ENCODE results near the gene RASSF5. TPM values are rescaled to one million over a fixed set of nuclear protein-coding genes. Genes with fewer than 3 reads are reported as not detected.

Gene RASSF5
- total RNA-seq, 1 experiment from 2014 or later: 12.4 TPM

DNA sequence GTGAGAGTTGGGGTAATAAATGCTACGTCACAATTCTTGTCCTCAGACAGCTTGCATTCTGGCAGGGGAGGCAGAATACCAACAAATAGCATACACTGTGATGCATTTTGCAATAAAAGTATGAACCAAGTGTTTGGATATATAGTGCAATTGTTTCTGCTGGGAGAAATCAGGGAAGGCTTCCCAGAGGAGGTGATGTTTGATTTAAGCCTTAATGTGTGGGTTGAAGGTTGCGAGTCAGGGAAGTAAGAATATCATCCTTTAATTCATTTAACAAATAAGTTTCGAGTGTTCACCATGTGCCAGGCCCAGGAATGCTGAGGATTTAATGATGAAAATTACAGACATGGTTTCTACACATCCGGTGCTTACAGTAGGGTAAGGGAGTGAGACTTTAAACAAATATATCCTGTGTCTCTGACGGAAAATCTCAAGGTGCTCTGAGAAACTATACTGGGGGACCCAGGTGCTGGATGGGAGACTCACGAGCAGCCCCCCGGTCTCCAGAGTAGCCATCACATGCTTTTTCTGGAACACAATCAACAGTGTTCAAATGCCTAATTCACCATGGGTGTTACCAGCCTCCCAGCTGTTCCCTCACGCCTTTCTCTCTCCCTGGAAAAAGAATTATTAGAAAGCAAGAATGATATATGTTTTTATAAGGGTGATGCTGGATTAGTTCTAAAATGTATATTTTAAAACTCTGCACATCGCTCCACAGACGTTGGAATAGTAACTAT, 31.7 kb downstream of the RASSF5 start:
- H3K9me3 ChIP-seq (ENCODE audit: insufficient read depth, low read depth): no peaks in the 10 kb centered on the region
- no peaks in the 10 kb centered on the region for H3K9me2 ChIP-seq (ENCODE audit: insufficient read depth)
- no peaks in the 10 kb centered on the region for H4K20me1 ChIP-seq (ENCODE audit: insufficient read depth)
- no peaks in the 10 kb centered on the region for H3K27me3 ChIP-seq (ENCODE audit: insufficient read depth, low read depth)
- no peak overlapping the region for H3K4me2 ChIP-seq
- no peak overlapping the region for H3K27ac ChIP-seq
- no peaks in the 10 kb centered on the region for H3K4me1 ChIP-seq (replicated peaks; ENCODE audit: insufficient read depth)
- no TSS peak for BruUV-seq (replicated peaks)
- intact Hi-C loops (cut with micrococcal nuclease; ENCODE audit: unreplicated experiment): no loop called here
- no peak overlapping the region for H3K4me3 ChIP-seq
- DNase-seq: no peak
- H3K36me3 ChIP-seq (ENCODE audit: low read depth): no peaks in the 10 kb centered on the region
- H3K79me2 ChIP-seq (ENCODE audit: low read depth): no peaks in the 10 kb centered on the region
- no peak overlapping the region for H2AFZ ChIP-seq
- ChIA-PET CTCF (no interaction called here), POLR2A (ENCODE audit: unreplicated experiment) (no interaction called here)
- no peak for TF ChIP-seq EZH2 (IDR thresholded peaks at IDR 0.05; ENCODE audit: low read depth)
- TF ChIP-seq, protein P1, sequence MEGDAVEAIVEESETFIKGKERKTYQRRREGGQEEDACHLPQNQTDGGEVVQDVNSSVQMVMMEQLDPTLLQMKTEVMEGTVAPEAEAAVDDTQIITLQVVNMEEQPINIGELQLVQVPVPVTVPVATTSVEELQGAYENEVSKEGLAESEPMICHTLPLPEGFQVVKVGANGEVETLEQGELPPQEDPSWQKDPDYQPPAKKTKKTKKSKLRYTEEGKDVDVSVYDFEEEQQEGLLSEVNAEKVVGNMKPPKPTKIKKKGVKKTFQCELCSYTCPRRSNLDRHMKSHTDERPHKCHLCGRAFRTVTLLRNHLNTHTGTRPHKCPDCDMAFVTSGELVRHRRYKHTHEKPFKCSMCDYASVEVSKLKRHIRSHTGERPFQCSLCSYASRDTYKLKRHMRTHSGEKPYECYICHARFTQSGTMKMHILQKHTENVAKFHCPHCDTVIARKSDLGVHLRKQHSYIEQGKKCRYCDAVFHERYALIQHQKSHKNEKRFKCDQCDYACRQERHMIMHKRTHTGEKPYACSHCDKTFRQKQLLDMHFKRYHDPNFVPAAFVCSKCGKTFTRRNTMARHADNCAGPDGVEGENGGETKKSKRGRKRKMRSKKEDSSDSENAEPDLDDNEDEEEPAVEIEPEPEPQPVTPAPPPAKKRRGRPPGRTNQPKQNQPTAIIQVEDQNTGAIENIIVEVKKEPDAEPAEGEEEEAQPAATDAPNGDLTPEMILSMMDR (conservative IDR thresholded peaks at IDR 0.05): no peak
- H3F3A ChIP-seq (ENCODE audit: insufficient read depth, low read depth): no peaks in the 10 kb centered on the region

DNA sequence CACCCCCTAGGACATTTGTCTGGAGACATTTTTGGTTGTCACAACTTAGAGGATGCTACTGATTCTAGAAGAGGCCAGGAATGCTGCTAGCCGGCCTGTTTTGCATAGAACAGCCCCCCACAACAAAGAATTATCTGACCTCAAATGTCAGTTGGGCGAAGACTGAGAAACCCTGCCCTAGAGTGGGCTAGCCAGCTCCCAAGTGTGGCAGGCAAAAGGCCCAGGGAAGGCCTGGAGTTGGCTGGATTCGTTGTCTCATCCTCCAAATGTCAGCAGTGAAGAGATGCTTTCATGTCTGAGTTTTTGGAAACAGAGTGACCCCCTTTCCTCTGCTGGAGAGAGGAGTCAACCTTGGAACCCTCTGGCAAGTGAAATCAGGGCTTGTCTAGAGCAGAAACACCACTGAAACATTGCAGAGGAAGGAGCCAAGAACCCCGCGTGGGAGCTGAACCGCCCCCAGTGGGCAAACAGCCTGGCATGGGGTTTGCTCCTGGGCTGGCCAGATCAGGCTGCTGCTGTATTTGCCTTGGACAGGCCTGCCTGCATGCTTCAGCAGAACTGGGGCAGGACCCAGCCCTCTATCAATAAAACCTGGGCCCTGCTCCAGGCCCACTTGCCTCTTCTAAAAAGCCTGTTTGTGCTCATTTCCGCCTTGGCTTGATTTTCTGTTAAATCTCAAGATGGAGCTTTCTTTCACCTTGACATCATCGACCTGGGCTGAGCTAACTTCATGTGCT, 32.9 kb downstream of the RASSF5 start:
- Histone ChIP-seq H4K20me1 (ENCODE audit: insufficient read depth) (no peaks in the 10 kb centered on the region), H3K4me3 (no peak overlapping the region), H3K79me2 (ENCODE audit: low read depth) (no peaks in the 10 kb centered on the region), H2AFZ (no peak overlapping the region), H3K36me3 (ENCODE audit: low read depth) (no peaks in the 10 kb centered on the region), H3K4me1 (replicated peaks; ENCODE audit: insufficient read depth) (no peaks in the 10 kb centered on the region), H3K27ac (no peak overlapping the region), H3K9me3 (ENCODE audit: insufficient read depth, low read depth) (no peaks in the 10 kb centered on the region), H3K27me3 (ENCODE audit: insufficient read depth, low read depth) (no peaks in the 10 kb centered on the region), H3K9me2 (ENCODE audit: insufficient read depth) (no peaks in the 10 kb centered on the region), H3F3A (ENCODE audit: insufficient read depth, low read depth) (no peaks in the 10 kb centered on the region), H3K4me2 (no peak overlapping the region)
- ChIA-PET POLR2A (ENCODE audit: unreplicated experiment) (interaction anchor here (0.6 kb wide), 1 partner anchor 388 kb away, joined by 4 read pairs; no protein-coding TSS in a partner anchor), CTCF (interaction anchor here (1.0 kb wide), 1 partner anchor 75 kb away, joined by 3 read pairs; no protein-coding TSS in a partner anchor)
- BruUV-seq (replicated peaks): no TSS peak
- intact Hi-C loops (cut with micrococcal nuclease; ENCODE audit: unreplicated experiment): loop anchor here (5.0 kb wide), 1 partner anchor 42 kb away; no protein-coding TSS in a partner anchor
- DNase-seq: no peak
- TF ChIP-seq, protein P1 (conservative IDR thresholded peaks at IDR 0.05): no peak
- no peak for TF ChIP-seq EZH2 (IDR thresholded peaks at IDR 0.05; ENCODE audit: low read depth)

DNA sequence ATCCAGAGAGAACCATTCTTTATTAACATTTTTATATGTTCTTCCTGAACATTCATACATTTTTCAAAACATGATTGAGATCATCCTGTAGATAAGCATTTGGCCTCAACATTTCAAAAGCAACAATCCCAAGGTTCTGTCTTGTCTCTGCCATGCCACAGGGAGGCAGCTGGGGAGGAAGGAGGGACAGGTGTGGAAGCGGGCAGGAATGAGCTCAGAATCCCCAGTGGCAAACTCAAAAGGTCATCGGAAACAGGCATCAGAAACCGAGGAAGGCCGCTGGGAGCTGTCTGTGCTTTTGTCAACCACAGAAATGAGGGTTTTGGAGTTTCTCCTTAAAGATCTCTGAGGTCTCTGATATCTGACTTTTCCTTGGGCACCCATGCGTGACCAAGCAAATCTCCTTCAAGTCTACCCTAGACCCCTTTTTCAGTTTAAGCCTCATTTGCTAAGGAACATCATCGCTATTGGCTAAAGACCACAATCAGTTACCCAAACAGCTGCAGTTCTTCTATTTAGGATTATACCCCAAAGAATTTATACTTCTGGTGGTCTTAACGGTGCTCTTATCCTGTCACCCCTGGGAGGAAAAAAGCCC, 34.0 kb downstream of the RASSF5 start:
- H3K27ac ChIP-seq: no peak overlapping the region
- H3K27me3 ChIP-seq (ENCODE audit: insufficient read depth, low read depth): no peaks in the 10 kb centered on the region
- no peak for DNase-seq
- no peaks in the 10 kb centered on the region for H3K9me3 ChIP-seq (ENCODE audit: insufficient read depth, low read depth)
- ChIA-PET CTCF (no interaction called here), POLR2A (ENCODE audit: unreplicated experiment) (no interaction called here)
- no TSS peak for BruUV-seq (replicated peaks)
- no peaks in the 10 kb centered on the region for H3K79me2 ChIP-seq (ENCODE audit: low read depth)
- no peaks in the 10 kb centered on the region for H3K4me1 ChIP-seq (replicated peaks; ENCODE audit: insufficient read depth)
- intact Hi-C loops (cut with micrococcal nuclease; ENCODE audit: unreplicated experiment): loop anchor here (5.0 kb wide), 1 partner anchor 41 kb away; no protein-coding TSS in a partner anchor
- H3K9me2 ChIP-seq (ENCODE audit: insufficient read depth): no peaks in the 10 kb centered on the region
- no peak overlapping the region for H3K4me3 ChIP-seq
- no peak overlapping the region for H3K4me2 ChIP-seq
- H3K36me3 ChIP-seq (ENCODE audit: low read depth): no peaks in the 10 kb centered on the region
- no peak overlapping the region for H2AFZ ChIP-seq
- H4K20me1 ChIP-seq (ENCODE audit: insufficient read depth): no peaks in the 10 kb centered on the region
- no peak for TF ChIP-seq EZH2 (IDR thresholded peaks at IDR 0.05; ENCODE audit: low read depth)
- TF ChIP-seq, protein P1 (conservative IDR thresholded peaks at IDR 0.05): no peak
- no peaks in the 10 kb centered on the region; the same call in 1 of the 2 replicates for H3F3A ChIP-seq (ENCODE audit: insufficient read depth, low read depth)

Measured in PC-9 (cell line).